Ramos (cell line): Measurements from ENCODE around the gene SNCA.

Source experiments
- in situ Hi-C: fragments of 300-500 bp; cut with MboI; formaldehyde crosslinking; loops from one replicate; pipeline ENCODE4 v1.14.3; 2022; ENCODE audit warnings: low sequenced_read_pairs; ENCODE audit not compliant: unreplicated experiment

The SNCA gene

DNA sequence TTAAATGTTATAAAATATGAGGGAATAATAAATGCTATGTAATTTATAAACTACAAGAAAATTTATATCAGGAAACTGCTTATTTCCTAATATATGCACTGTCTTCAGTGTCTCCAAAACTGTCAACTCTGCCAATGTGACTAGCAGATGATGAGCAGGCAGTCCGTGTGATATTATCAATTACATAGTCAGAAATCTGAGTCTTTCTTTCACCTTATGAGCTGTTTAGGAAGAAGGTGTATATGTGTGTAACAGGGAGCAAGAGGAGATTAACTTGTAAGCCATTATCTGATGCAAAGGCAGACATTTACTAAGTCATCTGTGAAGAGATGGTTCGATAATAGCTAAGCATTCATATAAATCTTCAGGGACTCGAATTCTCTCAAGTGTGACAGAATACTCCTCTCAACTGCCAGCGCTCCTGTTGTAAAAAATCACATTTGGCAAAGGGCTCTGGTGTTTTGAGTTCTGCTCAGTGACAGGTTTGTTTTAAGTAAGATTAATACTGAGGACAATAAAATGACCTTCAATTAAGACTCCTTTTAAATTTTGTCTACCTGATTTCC lies 79.7 kb downstream of the SNCA start:
- in situ Hi-C loops, result no loop called here

DNA sequence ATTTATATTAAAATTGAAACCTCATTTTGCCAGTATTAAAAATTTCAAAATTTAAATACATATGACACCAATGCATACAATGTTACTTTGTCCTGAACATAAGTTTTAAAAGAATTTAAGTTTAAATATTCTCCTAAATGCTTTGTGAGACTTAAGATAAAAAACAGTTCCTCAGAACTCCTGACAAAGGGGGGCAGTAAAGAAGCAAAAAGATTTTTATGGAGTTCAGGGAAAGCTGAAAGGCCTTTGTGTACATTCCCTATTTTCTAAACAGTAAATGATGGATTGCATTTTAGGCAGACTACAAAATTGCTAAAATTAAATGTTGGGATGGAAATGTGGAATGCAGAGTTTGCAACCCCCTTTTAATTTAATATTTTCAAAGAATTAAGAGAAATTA lies 81.7 kb downstream of the SNCA start:
- in situ Hi-C loops, result no loop called here

DNA sequence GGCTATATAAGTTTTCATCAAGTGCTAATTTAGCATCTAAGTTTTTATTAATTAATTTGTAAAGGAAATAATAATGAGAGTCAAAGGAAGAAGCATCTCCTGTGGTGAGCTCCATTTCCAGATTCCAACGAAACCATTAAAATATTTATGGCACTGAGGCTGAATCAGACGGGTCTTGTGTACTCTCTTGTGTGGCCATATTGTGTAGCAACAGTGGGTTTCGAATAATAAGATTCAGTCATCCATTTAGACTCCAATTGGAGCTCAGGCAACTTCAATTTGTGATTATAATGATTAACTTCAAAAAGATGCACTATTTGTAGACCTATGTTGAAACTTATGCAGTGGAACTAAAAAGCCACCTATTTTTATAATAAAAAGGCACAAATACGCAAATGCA lies 82.4 kb downstream of the SNCA start:
- in situ Hi-C loops, result no loop called here

GRCh38 chr4:89753601-89754066 lies 83.3 kb downstream of the SNCA start:
- in situ Hi-C loops, result no loop called here

DNA sequence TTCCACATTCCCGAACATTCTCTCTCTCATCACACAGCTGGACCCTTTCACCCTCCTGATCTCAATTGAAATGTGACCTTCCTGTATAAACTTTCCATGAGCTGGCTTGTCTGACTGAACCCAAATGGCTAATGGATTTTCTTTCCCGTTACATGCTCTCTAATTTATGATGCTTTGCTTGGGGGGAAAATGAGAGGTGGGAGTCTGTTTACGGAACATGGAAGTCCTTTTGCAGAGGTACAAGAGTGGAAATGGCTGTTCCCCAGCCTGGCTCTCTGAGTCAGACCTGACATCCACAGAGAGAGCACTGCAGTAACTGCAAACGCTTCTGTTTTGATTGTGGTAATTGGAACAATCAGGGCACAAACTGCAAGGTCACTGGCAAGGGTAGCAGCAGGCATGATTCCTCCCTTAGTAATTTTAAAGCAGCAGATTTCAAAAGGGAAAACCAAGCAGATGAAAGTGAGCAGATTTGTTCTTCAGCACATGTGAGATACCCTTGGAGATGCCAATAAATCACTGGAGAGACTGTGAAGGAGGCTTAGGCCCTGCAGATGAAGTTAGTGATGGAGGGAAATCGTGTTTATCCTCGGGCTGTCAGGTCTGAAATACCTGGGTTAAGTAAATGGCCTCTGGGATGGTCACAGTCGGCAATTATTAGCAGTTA lies 83.9 kb downstream of the SNCA start:
- in situ Hi-C loops, result no loop called here

GRCh38 chr4:89751416-89751815 lies 85.5 kb downstream of the SNCA start:
- in situ Hi-C loops, result no loop called here

DNA sequence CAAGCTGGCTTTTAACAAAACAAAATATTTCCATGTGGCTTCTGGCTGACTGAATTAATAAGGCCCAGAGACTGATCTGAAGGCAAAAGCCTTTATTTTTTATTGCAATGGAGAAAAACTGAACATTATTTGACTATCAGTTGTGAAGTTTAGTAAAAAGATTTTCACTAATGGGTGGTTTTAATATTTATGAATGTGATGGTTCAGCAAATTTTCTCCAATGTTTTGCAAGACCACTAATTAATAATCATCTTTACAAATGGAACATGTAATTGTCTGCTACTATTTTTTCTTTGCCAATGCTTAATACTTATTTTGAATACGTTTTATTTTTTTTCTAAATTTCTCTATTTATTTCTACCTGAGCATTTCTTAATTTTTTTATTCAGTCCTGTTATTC lies 90.6 kb downstream of the SNCA start:
- in situ Hi-C loops, result no loop called here

DNA sequence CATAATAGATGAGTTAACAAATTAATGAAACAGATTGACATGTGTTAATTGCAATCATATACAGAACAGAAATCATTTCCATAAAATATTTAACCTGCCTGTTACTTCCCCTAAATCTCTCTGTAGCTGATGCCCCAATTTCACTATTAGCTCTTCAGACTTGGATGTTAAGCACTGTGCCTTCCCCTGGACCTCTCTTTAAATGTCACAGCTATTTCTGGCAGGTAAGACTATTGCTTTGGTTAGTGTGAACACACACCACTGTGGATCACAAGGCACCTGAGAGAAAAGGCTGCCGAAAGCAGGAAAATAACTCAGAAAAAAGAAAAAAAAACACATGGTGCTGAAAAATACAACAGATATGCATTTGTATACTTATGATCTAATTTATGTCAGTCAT lies 91.3 kb downstream of the SNCA start:
- in situ Hi-C loops, result no loop called here

DNA sequence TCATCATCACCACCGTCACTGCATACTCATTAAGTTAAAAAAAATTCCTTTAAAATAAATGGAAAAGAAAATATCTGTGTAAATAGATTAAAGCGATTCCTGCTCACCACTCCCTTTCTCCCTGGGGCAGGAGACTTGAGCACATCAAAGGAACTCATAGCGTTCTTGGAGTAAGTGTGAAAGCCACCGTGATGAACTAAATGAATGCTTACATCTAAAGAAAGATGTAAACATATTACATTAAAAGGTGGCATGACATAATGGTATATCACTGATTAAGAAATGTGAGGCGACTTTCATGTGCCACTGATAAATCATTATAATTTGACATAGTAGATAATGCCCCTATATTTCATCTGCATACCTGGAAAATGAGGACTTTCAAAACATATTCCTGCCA lies 92.0 kb downstream of the SNCA start:
- in situ Hi-C loops, result no loop called here

DNA sequence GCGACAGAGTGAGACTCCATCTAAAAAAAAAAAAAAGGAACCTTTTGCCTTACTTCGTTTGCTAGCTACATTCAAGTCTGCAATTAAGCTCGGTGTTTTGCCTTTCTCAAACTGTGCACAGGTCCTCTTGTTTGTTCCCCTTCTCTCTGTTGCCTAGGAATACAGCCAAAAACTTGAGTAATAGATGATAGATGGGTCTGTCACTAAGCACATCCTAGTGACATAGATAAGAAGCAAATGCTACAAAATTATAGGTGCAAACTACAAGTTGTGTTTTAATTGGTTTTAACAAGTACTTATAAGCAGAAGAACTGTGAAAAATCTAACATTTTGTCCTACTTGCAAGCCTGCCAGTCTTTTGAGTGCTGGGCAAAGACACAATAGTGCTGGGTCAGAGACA lies 95.2 kb downstream of the SNCA start:
- in situ Hi-C loops, result no loop called here

GRCh38 chr4:89739311-89739988 lies 97.5 kb downstream of the SNCA start:
- in situ Hi-C loops, result no loop called here

GRCh38 chr4:89737888-89738287 lies 99.1 kb downstream of the SNCA start:
- in situ Hi-C loops, result no loop called here

DNA sequence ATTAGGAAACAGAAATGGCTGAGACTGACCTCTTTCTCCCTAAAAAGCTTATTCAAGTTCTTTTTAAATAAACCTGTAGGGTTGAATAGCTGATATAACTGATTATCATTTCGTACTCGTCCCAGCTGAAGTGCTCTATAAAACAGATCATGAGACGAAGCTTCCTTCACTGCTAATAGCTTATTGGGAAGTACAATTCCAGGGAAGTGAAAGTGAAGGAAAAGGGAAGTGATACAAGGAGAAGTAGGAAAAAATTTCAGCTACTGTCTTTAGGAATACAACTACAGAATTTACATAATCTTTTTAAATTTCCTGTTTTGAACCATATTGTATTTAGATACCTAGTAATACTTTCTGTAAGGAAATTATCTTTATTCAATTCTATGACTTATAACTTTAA lies 103.0 kb downstream of the SNCA start:
- in situ Hi-C loops, result no loop called here

- in situ Hi-C loops, result no loop called here
Measured at GRCh38 chr4:89727238-89727637, 109.7 kb downstream of the SNCA start.

DNA sequence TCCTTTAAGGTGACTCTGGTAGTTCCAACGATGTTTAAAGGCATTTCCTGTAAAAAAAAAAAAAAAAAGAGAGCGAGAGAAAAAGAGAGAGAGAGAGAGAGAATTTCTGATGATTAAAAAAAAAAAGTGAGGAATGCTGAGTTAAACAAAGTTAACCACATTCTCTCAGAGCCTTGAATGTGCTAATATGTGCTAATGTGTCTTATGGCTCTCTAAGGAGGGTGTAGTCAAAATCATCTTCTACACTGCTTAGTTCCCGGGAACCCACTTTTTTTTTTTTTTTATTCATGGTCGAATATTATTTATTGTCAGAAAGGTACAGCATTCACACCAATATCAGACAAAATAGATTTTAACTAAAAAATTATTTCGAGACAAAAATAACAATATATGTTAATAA lies 111.7 kb downstream of the SNCA start:
- in situ Hi-C loops, result no loop called here

GRCh38 chr4:89724716-89725115 lies 112.2 kb downstream of the SNCA start:
- in situ Hi-C loops, result no loop called here

DNA sequence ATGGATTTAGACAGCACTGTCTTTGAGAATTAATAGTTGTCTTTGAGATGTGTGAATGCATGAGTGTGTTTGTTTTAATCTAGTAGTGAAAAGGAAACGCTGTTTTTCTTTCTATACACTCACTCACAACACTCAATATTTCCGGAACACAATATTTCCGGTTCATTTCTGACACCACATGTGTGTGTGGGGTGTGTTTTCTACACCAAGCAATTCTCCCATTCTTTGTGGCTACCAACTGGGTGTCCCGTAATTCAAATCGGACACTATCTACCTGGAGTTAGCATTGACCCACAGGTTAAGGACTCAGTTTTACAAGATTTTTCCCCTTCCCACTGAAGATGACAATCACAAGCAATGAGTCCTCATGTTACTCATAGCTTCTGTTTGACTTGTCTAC lies 113.9 kb downstream of the SNCA start:
- in situ Hi-C loops, result no loop called here

- in situ Hi-C loops, result no loop called here
Measured at GRCh38 chr4:89722517-89722916, 114.4 kb downstream of the SNCA start.

DNA sequence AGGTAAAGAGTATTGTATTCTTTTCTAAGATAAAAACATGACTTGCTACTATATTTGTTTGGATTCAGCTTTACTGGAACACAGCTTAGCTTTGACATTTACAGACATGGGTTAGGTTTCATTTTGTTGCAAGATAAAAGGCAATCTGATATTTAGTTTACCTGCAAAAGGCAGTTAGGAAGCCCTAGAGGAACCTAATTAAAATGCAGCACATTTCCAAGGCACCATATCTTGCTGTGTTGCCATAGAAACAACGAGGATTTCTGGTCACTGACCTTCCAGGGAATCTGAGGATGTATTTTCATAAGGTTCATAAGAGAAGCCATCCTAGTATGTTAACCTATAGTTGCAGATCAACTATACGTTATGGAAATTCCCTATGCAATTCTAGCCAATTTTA lies 116.0 kb downstream of the SNCA start:
- in situ Hi-C loops, result no loop called here

GRCh38 chr4:89719536-89720090 lies 117.3 kb downstream of the SNCA start:
- in situ Hi-C loops, result no loop called here

DNA sequence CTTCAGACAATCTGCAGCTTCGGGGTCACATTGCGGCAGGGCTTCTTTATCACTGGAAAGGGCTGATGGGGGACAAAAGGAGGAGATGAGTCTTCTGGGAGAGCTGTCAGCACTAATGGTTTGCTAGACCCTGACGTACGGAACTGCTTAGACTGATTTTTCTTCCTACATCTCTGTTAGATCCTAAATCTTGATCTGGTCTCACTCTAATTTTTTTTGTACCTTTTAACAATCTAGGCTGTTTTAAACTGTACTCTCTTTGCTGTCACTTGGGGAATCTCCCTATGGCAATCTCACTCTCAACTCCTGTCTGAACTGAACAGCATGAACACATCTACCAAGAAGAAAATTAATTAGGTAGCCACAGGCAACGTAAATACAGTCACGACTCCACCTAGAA lies 120.1 kb downstream of the SNCA start:
- in situ Hi-C loops, result no loop called here

DNA sequence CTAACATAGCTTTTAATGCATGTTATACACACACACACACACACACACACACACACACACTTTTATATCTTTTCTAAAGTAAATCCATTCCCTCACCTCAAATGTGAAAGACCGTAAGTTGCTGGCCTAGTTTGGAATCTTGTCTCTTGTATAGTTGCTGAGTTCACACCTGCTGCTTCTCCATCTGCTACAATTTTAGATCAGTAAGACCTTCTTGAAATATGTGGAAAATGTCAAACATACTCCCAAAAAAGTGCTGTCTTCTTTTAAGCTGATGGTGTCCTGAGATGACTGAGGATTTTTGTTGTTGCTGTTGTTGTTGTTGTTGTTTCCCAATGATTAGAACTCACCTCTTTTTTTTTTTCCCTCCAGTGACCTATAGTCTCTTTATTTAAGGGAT lies 121.3 kb downstream of the SNCA start:
- in situ Hi-C loops, result no loop called here
